Measurements from ENCODE around the gene PLEKHG2.
"Not testable (repeated sequence)": the region's sequence is repeated elsewhere in the genome, so short reads cannot be mapped to it uniquely, and the experiment has no call there.

Gene PLEKHG2

DNA sequence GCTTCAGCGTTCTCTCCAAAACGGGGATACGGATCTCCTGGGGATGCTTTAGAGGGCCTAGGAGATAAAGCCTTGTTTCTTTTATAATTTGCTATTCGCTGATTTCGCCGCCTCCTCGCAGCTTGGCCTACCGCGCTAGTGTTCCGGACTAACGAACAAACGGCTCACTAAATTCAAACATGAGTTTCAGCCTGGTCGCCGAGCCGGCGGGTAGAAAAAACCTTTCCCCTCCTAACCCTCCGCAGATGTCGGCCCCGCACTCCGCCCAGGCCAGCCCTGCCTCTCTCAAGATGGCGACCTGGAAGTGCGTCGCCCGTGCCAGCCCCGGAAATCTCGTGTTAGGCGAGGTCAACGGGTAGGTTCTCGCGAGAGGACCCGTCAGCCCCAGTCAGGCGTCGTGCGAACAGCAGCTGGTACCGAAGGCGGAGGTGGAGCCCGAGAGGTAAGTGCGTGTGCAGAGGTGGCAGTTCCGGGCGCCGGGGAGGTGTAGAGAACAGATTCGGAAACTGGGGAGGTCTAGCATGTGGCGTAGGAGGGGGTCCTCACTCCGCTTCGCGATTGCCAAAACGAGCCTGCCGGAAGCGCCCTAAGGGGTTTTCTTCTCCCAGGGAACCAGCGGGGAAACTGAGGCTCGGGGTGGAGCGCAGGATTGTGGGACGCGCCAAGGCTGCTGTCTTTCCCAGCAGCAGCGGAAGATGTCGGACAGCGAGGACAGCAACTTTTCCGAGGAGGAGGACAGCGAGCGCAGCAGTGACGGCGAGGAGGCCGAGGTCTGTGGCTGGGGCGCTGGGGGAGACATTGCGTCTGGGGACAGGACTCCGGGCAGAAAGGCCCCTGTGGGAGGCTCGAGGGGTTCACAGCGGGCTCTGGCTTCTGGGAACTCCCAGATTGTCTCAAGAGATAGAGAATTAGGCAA, 33.0 kb downstream of the PLEKHG2 start, which contains the start of gene SUPT5H:
Gene SUPT5H, plus strand, starts transcription at position 387 of the 916 bp plus-strand sequence. Its CDS starts 309 bp downstream, at position 696.
- Histone ChIP-seq H3K9me3 (ENCODE audit: severe bottlenecking) (no peaks in the 10 kb centered on the region), H3K27ac (peak within 1 kb of the TSS; percentile 90), H3K27me3 (ENCODE audit: insufficient read depth, low read depth, severe bottlenecking) (no peaks in the 10 kb centered on the region), H3K36me3 (peaks cover 22% of the 10 kb centered on the region), H3K4me3 (ENCODE audit: low read depth, low read length) (peak within 1 kb of the TSS; percentile 95)
- DNase-seq: peak; percentile 97
- no peak for TF ChIP-seq CTCF (IDR thresholded peaks at IDR 0.05; ENCODE audit: low read depth, low read length)

GRCh38 chr19:39446365-39447084, 34.1 kb downstream of the PLEKHG2 start:
- peak; percentile 39 for DNase-seq
- no peak overlapping the region for H3K27ac ChIP-seq

DNA sequence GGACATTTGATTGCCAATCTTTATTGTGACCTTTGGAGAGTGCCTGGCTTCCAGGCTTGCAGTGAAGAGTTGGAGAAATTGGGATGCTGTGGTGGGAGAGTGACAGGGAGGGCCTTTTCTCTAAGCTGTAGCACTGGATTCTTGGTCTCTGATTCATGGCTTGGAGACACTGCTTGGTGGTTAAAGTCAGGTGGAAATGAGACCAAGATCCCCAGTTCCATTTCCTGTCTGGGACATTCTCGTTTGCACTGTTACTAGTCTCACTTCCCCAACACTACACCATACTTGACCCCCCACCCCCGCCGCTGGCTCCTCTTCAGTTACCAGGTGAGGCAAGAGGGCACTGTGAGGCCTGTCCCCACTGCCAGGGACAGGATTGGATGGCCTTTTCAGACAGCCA, 35.8 kb downstream of the PLEKHG2 start:
- Histone ChIP-seq H3K9me3 (ENCODE audit: severe bottlenecking) (no peaks in the 10 kb centered on the region), H3K27me3 (ENCODE audit: insufficient read depth, low read depth, severe bottlenecking) (no peaks in the 10 kb centered on the region), H3K4me3 (ENCODE audit: low read depth, low read length) (no peak overlapping the region), H3K27ac (no peak overlapping the region), H3K36me3 (peaks cover 32% of the 10 kb centered on the region)
- no peak for DNase-seq
- TF ChIP-seq CTCF (IDR thresholded peaks at IDR 0.05; ENCODE audit: low read depth, low read length): no peak

More at GRCh38 chr19:39446365-39447084, 34.1 kb downstream of the PLEKHG2 start:
- TF ChIP-seq CTCF (IDR thresholded peaks at IDR 0.05; ENCODE audit: low read depth, low read length): no peak
- Histone ChIP-seq H3K27me3 (ENCODE audit: insufficient read depth, low read depth, severe bottlenecking) (no peaks in the 10 kb centered on the region), H3K36me3 (peaks cover 25% of the 10 kb centered on the region), H3K4me3 (ENCODE audit: low read depth, low read length) (peak overlapping the region; percentile 95), H3K9me3 (ENCODE audit: severe bottlenecking) (no peaks in the 10 kb centered on the region)

- DNase-seq: no peak
- H3K4me3 ChIP-seq (ENCODE audit: low read depth, low read length): no peak overlapping the region
- H3K27me3 ChIP-seq (ENCODE audit: insufficient read depth, low read depth, severe bottlenecking): no peaks in the 10 kb centered on the region
- TF ChIP-seq CTCF (IDR thresholded peaks at IDR 0.05; ENCODE audit: low read depth, low read length): no peak
- no peak overlapping the region for H3K27ac ChIP-seq
- H3K9me3 ChIP-seq (ENCODE audit: severe bottlenecking): no peaks in the 10 kb centered on the region
- H3K36me3 ChIP-seq: peaks cover 39% of the 10 kb centered on the region
Measured at GRCh38 chr19:39449116-39449797, 36.8 kb downstream of the PLEKHG2 start.

DNA sequence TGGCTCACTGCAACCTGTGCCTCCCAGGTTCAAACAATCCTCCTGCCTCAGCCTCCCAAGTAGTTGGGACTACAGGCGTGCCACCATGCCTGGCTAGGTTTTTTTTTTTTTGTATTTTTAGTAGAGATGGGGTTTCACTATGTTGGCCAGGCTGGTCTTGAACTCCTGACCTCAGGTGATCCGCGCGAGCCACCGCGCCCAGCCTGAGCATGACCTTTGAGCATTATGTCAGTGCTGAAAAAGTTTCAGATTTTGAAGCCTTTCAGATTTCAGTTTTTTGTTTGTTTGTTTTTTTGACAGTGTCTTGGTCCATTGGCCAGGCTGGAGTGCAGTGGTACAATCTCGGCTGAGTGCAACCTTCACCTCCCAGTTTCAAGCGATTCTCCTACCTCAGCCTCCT, 38.8 kb downstream of the PLEKHG2 start:
- H3K9me3 ChIP-seq (ENCODE audit: severe bottlenecking); H3K4me3 ChIP-seq (ENCODE audit: low read depth, low read length); H3K27me3 ChIP-seq (ENCODE audit: insufficient read depth, low read depth, severe bottlenecking); H3K27ac ChIP-seq; DNase-seq: not testable (repeated sequence)
- peaks cover 45% of the 10 kb centered on the region for H3K36me3 ChIP-seq

GRCh38 chr19:39463403-39463802, 50.9 kb downstream of the PLEKHG2 start:
- Histone ChIP-seq H3K27me3 (ENCODE audit: insufficient read depth, low read depth, severe bottlenecking) (no peaks in the 10 kb centered on the region), H3K27ac (no peak overlapping the region), H3K36me3 (peaks cover 72% of the 10 kb centered on the region), H3K4me3 (ENCODE audit: low read depth, low read length) (no peak overlapping the region), H3K9me3 (ENCODE audit: severe bottlenecking) (no peaks in the 10 kb centered on the region)
- TF ChIP-seq CTCF (IDR thresholded peaks at IDR 0.05; ENCODE audit: low read depth, low read length): no peak
- no peak for DNase-seq
